Activated CD8-positive, alpha-beta memory T cell treated with anti-CD3 and anti-CD28 coated beads, Interleukin-2, amount 50 U/mL, for 1 hour (primary cell): ENCODE results near the gene DBP.
"Not testable (repeated sequence)": the region's sequence is repeated elsewhere in the genome, so short reads cannot be mapped to it uniquely, and the experiment has no call there.

Experiments
- DNase-seq: peaks from one replicate; pipeline ENCODE4 v3.0.0-alpha.2; 2020; ENCODE audit errors: extremely low read depth

The DBP gene

GRCh38 chr19:48668332-48668731 lies 31.2 kb upstream of the DBP start:
- DNase-seq: no peak

DNA sequence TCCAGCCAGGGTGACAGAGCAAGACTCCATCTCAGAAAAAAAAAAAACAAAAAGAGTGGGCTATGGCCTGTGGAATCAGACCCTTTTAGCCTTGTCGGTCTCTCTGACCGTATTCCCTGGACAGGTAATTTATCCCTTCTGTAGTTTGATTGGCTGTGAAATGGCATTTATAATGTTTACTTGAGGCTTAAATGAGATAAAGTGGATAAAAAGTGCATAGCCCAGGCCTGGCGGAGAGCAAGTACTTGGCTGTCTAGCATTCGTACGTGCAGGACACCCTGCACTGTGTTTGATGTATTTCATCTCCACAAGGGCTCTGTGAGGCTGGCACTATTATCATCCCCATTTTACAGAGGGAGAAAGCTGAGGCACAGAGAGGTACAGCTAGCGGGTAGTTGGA lies 28.6 kb upstream of the DBP start:
- DNase-seq: no peak

GRCh38 chr19:48664476-48664875 lies 27.3 kb upstream of the DBP start:
- no peak for DNase-seq

DNA sequence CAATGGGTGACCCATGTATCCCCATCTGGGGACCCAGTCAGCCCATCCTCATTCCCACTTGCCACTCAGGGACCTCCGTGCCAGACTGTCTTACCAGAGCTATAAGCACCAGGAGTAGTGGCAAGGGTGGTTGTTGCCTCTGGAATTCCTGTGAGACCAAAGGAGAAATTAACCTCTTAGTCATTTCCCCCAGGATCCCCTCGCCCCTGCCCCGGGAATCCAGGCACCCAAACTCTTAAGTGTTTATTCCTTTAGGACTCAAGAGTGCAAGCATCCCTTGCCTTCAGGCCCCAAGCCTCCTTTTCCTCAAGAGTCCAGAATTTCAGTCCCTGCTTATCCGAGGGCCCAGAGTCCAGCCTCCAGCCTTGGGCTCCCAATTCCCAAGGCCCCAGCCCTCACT lies 26.5 kb upstream of the DBP start:
- DNase-seq: no peak

DNA sequence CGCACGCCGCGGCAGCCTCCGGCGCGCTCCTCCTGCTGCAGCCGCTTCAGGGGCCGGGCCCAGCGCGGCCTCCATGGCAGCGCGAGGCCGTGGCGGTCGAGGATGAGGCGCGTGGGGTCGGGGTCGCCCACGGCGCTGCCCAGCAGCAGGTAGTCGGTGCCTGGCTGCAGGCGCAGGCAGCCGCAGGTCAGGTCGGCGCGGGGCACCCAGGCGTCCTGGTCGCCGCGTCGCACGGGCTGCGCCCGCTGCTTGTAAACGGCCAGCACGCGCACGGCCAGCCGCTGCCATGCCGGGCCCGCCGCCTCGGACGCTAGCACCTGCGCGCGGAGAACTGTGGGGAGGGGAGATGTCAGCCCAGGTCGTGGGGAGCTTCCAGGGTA lies 24.5 kb upstream of the DBP start:
- DNase-seq: no peak

- peak; percentile 64 for DNase-seq
Measured at GRCh38 chr19:48660852-48661710, 23.9 kb upstream of the DBP start.

GRCh38 chr19:48659768-48660167 lies 22.6 kb upstream of the DBP start:
- no peak for DNase-seq

- no peak for DNase-seq
Measured at GRCh38 chr19:48658483-48658882, 21.3 kb upstream of the DBP start.

DNA sequence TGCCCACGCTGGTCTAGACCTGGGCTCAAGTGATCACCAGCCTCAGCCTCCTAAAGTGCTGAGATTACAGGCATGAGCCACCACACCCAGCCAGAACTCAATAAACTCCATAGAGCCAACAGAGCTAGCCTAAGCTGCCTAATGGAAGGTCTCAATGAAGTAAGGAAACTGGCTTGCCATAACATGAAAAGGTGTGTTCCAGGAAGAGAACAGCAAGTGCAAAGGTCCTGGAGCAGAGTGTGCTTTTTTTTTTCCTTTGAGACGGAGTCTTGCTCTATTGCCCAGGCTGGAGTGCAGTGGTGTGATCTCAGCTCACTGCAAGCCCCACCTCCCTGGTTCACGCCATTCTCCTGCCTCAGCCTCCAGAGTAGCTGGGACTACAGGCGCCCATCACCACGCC lies 20.6 kb upstream of the DBP start:
- DNase-seq: not testable (repeated sequence)

DNA sequence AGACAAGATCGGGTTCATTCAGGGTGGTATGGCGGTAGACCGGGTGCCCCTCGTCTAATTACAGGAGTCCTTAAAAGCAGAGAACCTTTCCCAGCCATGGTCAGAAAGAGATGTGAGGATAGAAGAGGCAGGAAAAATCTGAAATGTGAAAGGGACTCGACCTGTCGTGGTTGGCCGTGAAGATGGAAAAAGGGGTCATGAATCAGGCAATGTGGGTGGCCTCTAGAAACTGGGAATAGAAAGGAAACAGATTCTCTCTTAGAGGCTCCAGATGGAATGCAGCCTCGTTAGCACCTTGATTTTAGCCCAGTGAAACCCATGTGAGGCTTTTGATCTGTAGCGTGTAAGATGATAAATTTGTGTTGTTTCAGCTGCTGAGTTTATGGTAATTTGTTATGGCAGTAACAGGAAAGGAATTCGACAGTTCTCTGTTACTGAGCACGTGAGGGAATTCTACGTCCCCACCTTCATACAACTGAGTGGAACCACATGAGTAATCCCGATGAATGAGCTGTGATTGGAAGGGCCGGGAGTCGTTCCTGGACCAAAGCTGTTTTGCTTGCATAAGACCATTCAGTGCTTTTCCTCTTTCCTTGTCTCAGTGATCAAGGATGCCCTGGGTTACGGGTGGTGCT lies 19.8 kb upstream of the DBP start:
- no peak for DNase-seq

DNA sequence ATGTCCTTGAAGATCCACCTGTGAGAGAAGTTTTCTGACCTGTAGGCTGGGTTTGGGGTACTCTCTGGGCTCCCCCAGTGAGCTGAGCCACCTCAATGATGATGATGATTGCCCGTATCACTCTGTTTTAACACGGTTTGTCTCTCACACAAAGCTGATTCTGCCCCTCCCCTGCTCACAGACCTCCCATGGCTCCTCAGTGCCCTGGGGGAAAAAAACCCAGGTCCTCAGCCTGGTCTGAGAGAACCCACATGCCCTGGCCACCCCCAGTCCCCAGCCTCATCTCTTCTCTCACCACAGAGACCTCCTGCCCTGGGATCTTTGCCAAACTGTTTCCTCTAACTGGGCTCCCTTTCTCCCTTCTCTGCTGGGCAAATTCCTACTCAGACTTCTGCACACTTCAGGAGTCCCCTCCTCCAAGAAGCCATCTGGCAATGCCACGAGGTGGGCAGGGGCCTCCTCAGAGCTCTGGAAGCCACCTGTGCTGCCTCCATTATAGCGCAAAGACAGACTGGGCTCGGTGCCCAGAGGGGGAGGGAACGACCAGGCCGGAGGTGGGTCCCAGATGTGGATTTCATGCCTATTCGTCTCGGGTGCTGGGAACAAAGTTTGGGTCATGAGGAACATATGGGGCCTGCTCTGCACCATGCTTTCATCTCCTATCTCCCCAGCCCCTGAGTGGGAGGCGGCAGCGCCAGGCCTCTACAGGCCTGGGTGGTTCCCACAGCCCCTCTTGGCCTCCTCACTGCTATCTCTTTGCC lies 17.3 kb upstream of the DBP start:
- no peak for DNase-seq

GRCh38 chr19:48651683-48652048 lies 14.5 kb upstream of the DBP start:
- DNase-seq: no peak

DNA sequence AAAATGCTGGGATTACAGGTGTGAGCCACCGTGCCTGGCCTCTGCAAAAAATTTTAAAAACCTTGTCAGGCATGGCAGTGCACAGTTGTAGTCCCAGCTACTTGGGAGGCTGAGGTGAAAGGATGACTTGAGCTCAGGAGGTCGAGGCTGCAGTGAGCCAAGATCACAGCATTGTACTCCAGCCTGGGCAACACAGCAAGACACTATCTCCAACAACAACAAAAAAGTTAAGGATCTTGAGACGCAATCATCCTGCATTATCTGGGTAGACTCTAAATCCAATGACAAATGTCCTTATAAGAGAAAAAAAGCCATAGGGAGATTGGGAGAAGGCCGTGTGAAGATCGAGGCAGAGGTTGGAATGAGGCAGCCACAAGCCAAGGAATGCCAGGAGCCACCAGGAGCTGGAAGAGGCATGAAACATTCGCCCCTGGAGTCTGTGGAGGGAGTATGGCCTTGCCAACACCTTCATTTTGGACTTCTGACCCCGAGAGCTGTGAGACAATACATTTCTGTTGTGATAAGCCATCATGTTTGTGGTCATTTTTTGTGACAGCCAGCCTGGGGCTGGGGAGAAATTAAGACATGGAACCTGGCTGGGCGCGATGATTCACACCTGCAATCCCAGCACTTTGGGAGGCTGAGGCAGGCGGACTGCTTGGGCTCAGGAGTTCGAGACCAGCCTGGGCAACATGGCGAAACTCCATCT lies 13.9 kb upstream of the DBP start:
- DNase-seq: no peak

DNA sequence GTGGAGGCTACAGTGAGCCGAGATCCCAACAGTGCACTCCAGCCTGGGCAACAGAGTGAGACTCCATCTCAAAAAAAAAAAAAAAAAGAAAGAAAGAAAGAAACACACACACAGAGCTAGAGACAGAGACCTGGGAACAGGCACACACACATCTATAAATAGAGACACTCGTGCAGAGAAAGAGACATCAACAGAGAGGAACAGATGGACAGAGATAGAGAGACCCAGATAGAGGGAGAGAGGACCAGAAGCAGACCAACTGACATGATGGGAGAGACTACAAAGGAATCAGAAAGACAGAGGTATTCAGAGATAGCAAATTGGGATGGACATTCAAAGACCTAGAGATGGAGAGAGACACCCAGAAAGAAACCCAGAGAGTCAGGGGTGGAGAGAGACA lies 11.0 kb upstream of the DBP start:
- DNase-seq: no peak

GRCh38 chr19:48646722-48647216 lies 9.6 kb upstream of the DBP start:
- no peak for DNase-seq

DNA sequence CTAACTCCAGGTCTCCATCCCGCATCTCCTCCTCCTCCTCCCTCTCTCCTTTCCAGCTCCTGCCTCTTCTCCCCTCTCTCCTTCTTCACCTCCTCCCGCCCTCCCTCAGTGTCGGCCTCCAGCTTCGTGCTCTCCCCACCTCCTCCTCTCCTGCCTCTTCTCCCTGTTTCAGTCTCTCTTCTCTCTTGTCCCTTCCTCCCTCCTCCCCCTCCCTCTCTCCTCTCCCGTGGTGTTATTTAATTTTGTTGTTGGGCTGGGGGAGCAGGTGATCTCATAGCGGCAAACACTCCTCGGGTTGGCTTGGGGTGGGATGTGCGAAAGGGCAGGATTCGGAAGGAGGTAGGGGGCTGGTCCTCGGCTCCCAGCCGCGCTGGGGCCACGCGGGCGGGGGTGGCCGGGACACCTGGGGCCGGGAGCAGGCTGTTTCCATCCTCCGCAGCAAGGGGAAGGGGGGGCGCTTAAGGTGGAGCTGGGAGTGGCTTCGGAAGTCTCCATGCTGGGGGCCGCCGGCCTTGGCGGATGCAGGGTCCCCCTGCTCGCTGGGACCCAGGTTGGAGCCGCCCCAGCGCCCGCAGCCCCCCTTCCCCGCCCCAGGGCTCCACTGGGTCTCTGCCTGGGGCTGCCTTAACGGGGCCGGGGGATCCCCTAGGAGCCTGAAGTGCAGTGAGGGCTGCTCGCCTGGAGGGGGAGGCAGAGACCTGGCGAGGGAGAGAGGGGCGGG lies 9.0 kb upstream of the DBP start, which contains the start of gene CA11:
CA11 (minus strand) TSS at position 187 of the 721 bp plus-strand sequence. CDS start 555 bp downstream, outside the sequence.
- peak; percentile 75 for DNase-seq

- DNase-seq: no peak
Measured at GRCh38 chr19:48645620-48646000, 8.4 kb upstream of the DBP start.

DNA sequence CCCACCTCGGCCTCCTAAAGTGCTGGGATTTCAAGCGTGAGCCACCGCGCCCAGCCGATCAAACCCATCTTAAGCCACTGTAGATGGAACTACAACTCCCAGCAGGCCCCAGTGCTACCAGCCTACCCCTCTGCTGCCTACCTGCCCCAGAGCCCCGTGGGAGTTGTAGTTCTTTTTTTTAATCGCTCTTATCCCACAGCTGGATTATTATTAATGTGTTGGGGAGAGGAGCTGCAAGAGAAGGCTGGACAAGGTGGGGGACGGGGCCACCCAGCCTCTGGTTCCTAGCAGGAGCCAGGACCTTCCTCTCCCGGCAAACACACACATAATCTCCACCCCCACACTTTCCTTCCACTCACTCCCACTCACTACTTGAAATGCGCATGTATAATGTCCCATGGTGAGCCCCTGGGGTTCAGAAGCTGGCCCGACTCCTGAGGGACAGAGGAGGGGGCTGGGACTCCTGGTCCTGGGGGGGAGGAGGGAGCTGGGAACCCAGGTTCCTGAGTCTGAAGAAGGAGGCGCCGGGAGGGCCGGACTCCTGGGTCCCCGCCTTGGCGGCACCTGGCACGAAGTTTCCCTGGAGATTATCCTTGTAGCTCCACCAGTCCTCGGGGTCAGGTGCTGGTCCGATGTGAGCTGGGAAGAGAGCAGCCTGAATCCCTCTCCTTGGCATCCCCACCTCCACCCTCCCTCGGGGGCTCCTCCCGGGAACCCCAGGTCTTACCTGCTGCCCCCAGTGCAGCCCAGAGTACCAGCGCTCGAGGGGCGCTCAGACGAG lies 7.8 kb upstream of the DBP start:
- DNase-seq: peak; percentile 48

DNA sequence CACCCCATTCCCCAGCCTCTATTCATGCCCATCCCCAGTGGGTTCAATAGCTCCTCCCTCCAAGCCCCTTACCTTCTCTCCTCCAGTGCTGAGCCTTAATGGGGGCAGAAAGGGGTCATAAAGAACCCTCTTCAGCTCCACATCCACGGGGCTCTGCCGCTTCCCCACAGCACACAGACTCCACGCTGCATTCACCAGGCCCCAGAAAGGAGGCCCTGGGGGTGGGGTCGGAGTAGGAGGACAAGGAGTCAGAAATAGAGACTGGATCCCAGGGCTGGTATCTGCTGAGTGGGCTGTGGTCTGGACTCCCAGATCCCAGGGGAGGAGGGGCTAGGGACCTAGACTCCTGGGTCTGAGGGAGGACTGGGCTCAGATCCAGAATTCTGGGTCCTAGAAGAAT lies 7.2 kb upstream of the DBP start:
- no peak for DNase-seq

DNA sequence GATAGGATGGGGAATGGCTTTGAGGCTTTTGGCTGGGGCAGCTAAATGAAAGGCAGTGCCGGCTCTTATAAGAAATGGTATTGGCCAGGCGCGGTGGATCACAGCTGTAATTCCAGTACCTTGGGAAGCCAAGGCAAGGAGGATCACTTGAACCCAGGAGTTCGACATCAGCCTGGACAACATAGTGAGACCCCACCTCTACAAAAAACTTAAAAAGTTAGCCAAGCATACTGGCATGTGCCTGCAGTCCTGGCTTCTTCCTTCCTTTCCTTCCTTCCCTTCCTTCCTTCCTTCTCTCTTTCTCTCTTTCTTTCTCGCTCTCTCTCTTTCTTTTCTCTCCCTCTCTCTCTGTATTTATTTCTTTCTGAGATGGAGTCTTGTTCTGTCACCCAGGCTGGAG lies 5.7 kb upstream of the DBP start:
- no peak for DNase-seq
